ENCODE data around the gene F13B. TPM values are rescaled to one million over a fixed set of nuclear protein-coding genes. Genes with fewer than 3 reads are reported as not detected.

F13B gene
- polyA plus RNA-seq, 1 donor, result 28.9 TPM

- peaks cover 2% of the 10 kb centered on the region for H3K36me3 ChIP-seq (ENCODE audit: control insufficient read depth, insufficient read depth, low read length)
- H3K27ac ChIP-seq (ENCODE audit: low read length), result peak overlapping the region; percentile 52
- no peaks in the 10 kb centered on the region for H3K9me3 ChIP-seq (ENCODE audit: control insufficient read depth, low read depth, low read length)
- no peaks in the 10 kb centered on the region for H3K27me3 ChIP-seq (ENCODE audit: control insufficient read depth, insufficient read depth, low read length)
- no peak for DNase-seq
- H3K4me3 ChIP-seq (ENCODE audit: low read length), result no peak overlapping the region
- WGBS (ENCODE audit: insufficient coverage, low lambda C conversion rate), result 100% methylated on average over 1 of the region's 1 CpG
- H3K4me1 ChIP-seq (ENCODE audit: control insufficient read depth, insufficient read depth, low read length), result peaks cover 8% of the 10 kb centered on the region
Measured at GRCh38 chr1:197092491-197093023, 25.5 kb upstream of the F13B start.

- DNase-seq, result no peak
- H3K27ac ChIP-seq (ENCODE audit: low read length), result no peak overlapping the region
- no peak overlapping the region for H3K4me3 ChIP-seq (ENCODE audit: low read length)
- no peaks in the 10 kb centered on the region for H3K4me1 ChIP-seq (ENCODE audit: control insufficient read depth, insufficient read depth, low read length)
- peaks cover 16% of the 10 kb centered on the region for H3K36me3 ChIP-seq (ENCODE audit: control insufficient read depth, insufficient read depth, low read length)
- H3K9me3 ChIP-seq (ENCODE audit: control insufficient read depth, low read depth, low read length), result no peaks in the 10 kb centered on the region
- no peaks in the 10 kb centered on the region for H3K27me3 ChIP-seq (ENCODE audit: control insufficient read depth, insufficient read depth, low read length)
Measured at GRCh38 chr1:197083474-197083873, 16.4 kb upstream of the F13B start.

- H3K27ac ChIP-seq (ENCODE audit: low read length), result no peak overlapping the region
- peaks cover 14% of the 10 kb centered on the region for H3K36me3 ChIP-seq (ENCODE audit: control insufficient read depth, insufficient read depth, low read length)
- no peaks in the 10 kb centered on the region for H3K4me1 ChIP-seq (ENCODE audit: control insufficient read depth, insufficient read depth, low read length)
- no peaks in the 10 kb centered on the region for H3K9me3 ChIP-seq (ENCODE audit: control insufficient read depth, low read depth, low read length)
- DNase-seq, result no peak
- H3K4me3 ChIP-seq (ENCODE audit: low read length), result no peak overlapping the region
- no CpG with 5 or more reads among the region's 5 CpGs for WGBS (ENCODE audit: insufficient coverage, low lambda C conversion rate)
- no peaks in the 10 kb centered on the region for H3K27me3 ChIP-seq (ENCODE audit: control insufficient read depth, insufficient read depth, low read length)
Measured at GRCh38 chr1:197081117-197081753, 14.2 kb upstream of the F13B start.

DNA sequence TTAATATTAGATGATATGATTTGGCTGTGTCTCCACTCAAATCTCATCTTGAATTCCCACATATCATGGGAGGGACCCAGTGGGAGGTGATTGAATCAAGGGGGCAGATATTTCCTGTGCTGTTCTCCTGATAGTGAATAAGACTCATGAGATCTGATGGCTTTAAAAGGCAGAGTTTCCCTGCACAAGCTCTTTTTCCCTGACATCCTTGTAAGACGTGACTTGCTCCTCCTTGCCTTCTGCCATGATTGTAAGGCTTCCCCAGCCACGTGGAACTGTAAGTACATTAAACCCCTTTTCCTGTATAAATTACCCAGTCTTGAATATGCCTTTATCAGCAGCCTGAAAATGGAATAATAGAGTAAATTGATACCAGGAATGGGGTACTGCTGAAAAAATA, 13.3 kb upstream of the F13B start:
- 100% methylated on average over 1 of the region's 2 CpGs for WGBS (ENCODE audit: insufficient coverage, low lambda C conversion rate)
- Histone ChIP-seq H3K4me1 (ENCODE audit: control insufficient read depth, insufficient read depth, low read length) (no peaks in the 10 kb centered on the region), H3K4me3 (ENCODE audit: low read length) (no peak overlapping the region), H3K9me3 (ENCODE audit: control insufficient read depth, low read depth, low read length) (no peaks in the 10 kb centered on the region), H3K36me3 (ENCODE audit: control insufficient read depth, insufficient read depth, low read length) (peaks cover 14% of the 10 kb centered on the region), H3K27me3 (ENCODE audit: control insufficient read depth, insufficient read depth, low read length) (no peaks in the 10 kb centered on the region), H3K27ac (ENCODE audit: low read length) (no peak overlapping the region)
- no peak for DNase-seq

DNA sequence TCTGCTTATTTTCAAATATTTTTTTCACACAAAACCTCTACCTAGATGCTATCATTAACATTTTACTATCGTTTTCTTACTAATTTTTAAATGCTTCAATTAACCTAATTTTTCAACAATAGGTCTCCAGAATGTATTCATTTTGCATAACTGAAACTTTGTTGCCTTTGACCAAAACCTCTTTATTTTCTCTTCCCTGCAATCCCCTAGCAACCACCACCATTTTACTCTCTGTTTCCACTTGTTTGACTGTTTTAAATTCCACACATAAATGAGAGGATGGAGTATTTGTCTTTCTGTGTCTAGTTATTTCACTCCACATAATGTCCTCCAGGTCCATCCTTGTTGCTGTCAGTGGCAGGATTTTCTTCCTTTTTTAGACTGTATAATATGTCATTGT, 9.5 kb upstream of the F13B start:
- H3K4me3 ChIP-seq (ENCODE audit: low read length), result no peak overlapping the region
- H3K27ac ChIP-seq (ENCODE audit: low read length), result no peak overlapping the region
- 75% methylated on average over 1 of the region's 1 CpG for WGBS (ENCODE audit: insufficient coverage, low lambda C conversion rate)
- H3K9me3 ChIP-seq (ENCODE audit: control insufficient read depth, low read depth, low read length), result no peaks in the 10 kb centered on the region
- H3K4me1 ChIP-seq (ENCODE audit: control insufficient read depth, insufficient read depth, low read length), result no peaks in the 10 kb centered on the region
- no peaks in the 10 kb centered on the region for H3K36me3 ChIP-seq (ENCODE audit: control insufficient read depth, insufficient read depth, low read length)
- no peak for DNase-seq
- H3K27me3 ChIP-seq (ENCODE audit: control insufficient read depth, insufficient read depth, low read length), result no peaks in the 10 kb centered on the region

- WGBS (ENCODE audit: insufficient coverage, low lambda C conversion rate), result no CpG with 5 or more reads among the region's 1 CpG
- Histone ChIP-seq H3K4me1 (ENCODE audit: control insufficient read depth, insufficient read depth, low read length) (no peaks in the 10 kb centered on the region), H3K27ac (ENCODE audit: low read length) (no peak overlapping the region), H3K27me3 (ENCODE audit: control insufficient read depth, insufficient read depth, low read length) (no peaks in the 10 kb centered on the region), H3K36me3 (ENCODE audit: control insufficient read depth, insufficient read depth, low read length) (no peaks in the 10 kb centered on the region), H3K9me3 (ENCODE audit: control insufficient read depth, low read depth, low read length) (no peaks in the 10 kb centered on the region), H3K4me3 (ENCODE audit: low read length) (no peak overlapping the region)
- no peak for DNase-seq
Measured at GRCh38 chr1:197073978-197074377, 6.9 kb upstream of the F13B start.

GRCh38 chr1:197067457-197067818, 378 bp upstream of the F13B start:
- no peak overlapping the region for H3K27ac ChIP-seq (ENCODE audit: low read length)
- H3K27me3 ChIP-seq (ENCODE audit: control insufficient read depth, insufficient read depth, low read length), result no peaks in the 10 kb centered on the region

DNA sequence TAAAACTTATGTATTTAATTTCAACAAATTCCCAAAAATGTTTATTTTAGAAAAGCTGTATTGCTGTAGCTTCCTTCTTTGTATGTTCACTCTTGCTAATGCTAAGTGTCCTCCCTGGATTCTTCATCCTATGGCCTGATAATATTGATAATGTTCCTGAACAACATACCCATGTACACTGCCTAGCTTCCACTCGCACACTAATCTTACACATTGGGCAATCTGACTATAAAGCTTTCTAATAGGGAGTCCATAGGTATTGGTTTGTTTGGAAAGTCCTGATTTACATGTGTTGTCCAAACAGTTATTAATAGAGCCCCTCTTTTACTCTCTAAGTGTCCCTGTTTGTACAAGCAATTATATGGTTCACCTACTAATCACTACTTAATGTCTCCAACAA, 783 bp downstream of the F13B start:
- peaks cover 5% of the 10 kb centered on the region for H3K4me1 ChIP-seq (ENCODE audit: control insufficient read depth, insufficient read depth, low read length)
- H3K27ac ChIP-seq (ENCODE audit: low read length), result no peak overlapping the region
- peak in 1 of 2 donors; percentile 17 for DNase-seq
- no peaks in the 10 kb centered on the region for H3K27me3 ChIP-seq (ENCODE audit: control insufficient read depth, insufficient read depth, low read length)
- no peaks in the 10 kb centered on the region for H3K36me3 ChIP-seq (ENCODE audit: control insufficient read depth, insufficient read depth, low read length)
- no peaks in the 10 kb centered on the region for H3K9me3 ChIP-seq (ENCODE audit: control insufficient read depth, low read depth, low read length)
- H3K4me3 ChIP-seq (ENCODE audit: low read length), result peak overlapping the region; percentile 1
- WGBS (ENCODE audit: insufficient coverage, low lambda C conversion rate), result no CpG with 5 or more reads among the region's 1 CpG

More at GRCh38 chr1:197067457-197067818, 378 bp upstream of the F13B start:
- Histone ChIP-seq H3K4me3 (ENCODE audit: low read length) (peak overlapping the region; percentile 16), H3K4me1 (ENCODE audit: control insufficient read depth, insufficient read depth, low read length) (peaks cover 5% of the 10 kb centered on the region), H3K36me3 (ENCODE audit: control insufficient read depth, insufficient read depth, low read length) (no peaks in the 10 kb centered on the region), H3K9me3 (ENCODE audit: control insufficient read depth, low read depth, low read length) (no peaks in the 10 kb centered on the region)
- DNase-seq, result peak; percentile 7 to 57

- Histone ChIP-seq H3K27me3 (ENCODE audit: control insufficient read depth, insufficient read depth, low read length) (no peaks in the 10 kb centered on the region), H3K9me3 (ENCODE audit: control insufficient read depth, low read depth, low read length) (no peaks in the 10 kb centered on the region), H3K4me3 (ENCODE audit: low read length) (no peak overlapping the region), H3K4me1 (ENCODE audit: control insufficient read depth, insufficient read depth, low read length) (peaks cover 5% of the 10 kb centered on the region), H3K27ac (ENCODE audit: low read length) (no peak overlapping the region), H3K36me3 (ENCODE audit: control insufficient read depth, insufficient read depth, low read length) (no peaks in the 10 kb centered on the region)
- no peak for DNase-seq
Measured at GRCh38 chr1:197065559-197065958, 1.5 kb downstream of the F13B start.

DNA sequence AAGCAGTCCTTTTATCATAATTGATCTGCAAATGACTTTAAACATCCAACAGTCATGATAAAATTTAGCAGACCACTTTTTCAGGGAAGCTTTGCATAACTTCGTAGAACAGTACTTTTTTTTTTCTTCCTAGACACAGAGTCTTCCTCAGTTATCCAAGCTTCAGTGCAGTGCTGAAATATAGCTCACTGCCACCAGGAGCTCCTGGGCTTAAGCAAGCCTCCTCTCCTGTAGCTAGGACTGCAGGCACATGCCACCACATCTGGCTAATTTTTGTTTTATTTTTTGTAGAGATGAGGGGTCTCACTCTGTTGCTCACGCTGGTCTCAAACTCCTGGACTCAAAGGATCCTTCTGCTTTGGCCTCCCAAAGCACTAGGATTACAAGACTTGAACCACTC, 3.8 kb downstream of the F13B start:
- no peak for DNase-seq
- H3K36me3 ChIP-seq (ENCODE audit: control insufficient read depth, insufficient read depth, low read length), result no peaks in the 10 kb centered on the region
- H3K4me3 ChIP-seq (ENCODE audit: low read length), result no peak overlapping the region
- no peaks in the 10 kb centered on the region for H3K27me3 ChIP-seq (ENCODE audit: control insufficient read depth, insufficient read depth, low read length)
- peaks cover 5% of the 10 kb centered on the region for H3K4me1 ChIP-seq (ENCODE audit: control insufficient read depth, insufficient read depth, low read length)
- no peak overlapping the region for H3K27ac ChIP-seq (ENCODE audit: low read length)
- WGBS (ENCODE audit: insufficient coverage, low lambda C conversion rate), result no CpG with 5 or more reads among the region's 2 CpGs
- no peaks in the 10 kb centered on the region for H3K9me3 ChIP-seq (ENCODE audit: control insufficient read depth, low read depth, low read length)

GRCh38 chr1:197062692-197063091, 4.4 kb downstream of the F13B start:
- Histone ChIP-seq H3K4me3 (ENCODE audit: low read length) (no peak overlapping the region), H3K9me3 (ENCODE audit: control insufficient read depth, low read depth, low read length) (no peaks in the 10 kb centered on the region), H3K27ac (ENCODE audit: low read length) (no peak overlapping the region), H3K27me3 (ENCODE audit: control insufficient read depth, insufficient read depth, low read length) (no peaks in the 10 kb centered on the region), H3K36me3 (ENCODE audit: control insufficient read depth, insufficient read depth, low read length) (no peaks in the 10 kb centered on the region), H3K4me1 (ENCODE audit: control insufficient read depth, insufficient read depth, low read length) (no peaks in the 10 kb centered on the region)
- DNase-seq, result no peak
- WGBS (ENCODE audit: insufficient coverage, low lambda C conversion rate), result 67% methylated on average over 1 of the region's 2 CpGs

Measured in large intestine (tissue), 3 donors.